IMR-90 (cell line): Measurements from ENCODE around the gene MAP2K2. TPM values are rescaled to one million over a fixed set of nuclear protein-coding genes. Genes with fewer than 3 reads are reported as not detected.

Source experiments
- ATAC-seq: fragments of 200-7000 bp; cut with Tn5 transposase; 2 replicates; pipeline ENCODE4 v1.9.1; 2020; ENCODE audit warnings: low read depth, mild to moderate bottlenecking, moderate library complexity
- BruUV-seq: library from RNA; stranded (reverse); fragments of 400-500 nt; replicated peaks from 2 replicates; lab custom pipeline; 2021; lab: Mats Ljungman, UMichigan
- CTCF ChIA-PET: fragments of 300-600 bp; formaldehyde crosslinking; extraction: SDS; loops from one replicate; lab custom pipeline; 2021; ENCODE audit warnings: antibody characterized with exemption; lab: Yijun Ruan, JAX
- POLR2A ChIA-PET: fragments of 300-600 bp; sonication (Branson Sonifier 250); formaldehyde crosslinking; loops from one replicate; lab custom pipeline; 2022; ENCODE audit warnings: antibody characterized with exemption; ENCODE audit not compliant: unreplicated experiment; lab: Charles Lee
- DNase-seq: peaks from one replicate; pipeline ENCODE4 v3.0.0; 2013
- H2AFZ ChIP-seq: replicated peaks from 2 replicates; pipeline ENCODE3; 2013; ENCODE audit warnings: low read length, mild to moderate bottlenecking; ENCODE audit not compliant: poor library complexity
- H2AK5ac ChIP-seq: 2 replicates; pipeline ENCODE4 v1.6.1; 2013; ENCODE audit warnings: low read depth, low read length, inconsistent platforms
- H2AK9ac ChIP-seq: replicated peaks from 2 replicates; pipeline ENCODE3; 2013; ENCODE audit warnings: mild to moderate bottlenecking, low read depth, low read length, moderate library complexity; ENCODE audit not compliant: poor library complexity
- H2BK120ac ChIP-seq: 2 replicates; pipeline ENCODE4 v1.6.1; 2013; ENCODE audit warnings: low read depth, low read length, inconsistent platforms
- H2BK15ac ChIP-seq: 3 replicates; pipeline ENCODE4 v1.6.1; 2013; ENCODE audit warnings: low read depth, low read length, inconsistent platforms
- H2BK20ac ChIP-seq: 2 replicates; pipeline ENCODE4 v1.6.1; 2013; ENCODE audit warnings: low read depth, mild to moderate bottlenecking, inconsistent platforms, low read length, moderate library complexity
- H2BK5ac ChIP-seq: 2 replicates; pipeline ENCODE4 v1.6.1; 2013; ENCODE audit warnings: mild to moderate bottlenecking, low read depth, low read length, inconsistent platforms; ENCODE audit not compliant: poor library complexity, severe bottlenecking
- H3K14ac ChIP-seq: replicated peaks from 2 replicates; pipeline ENCODE4 v1.6.1; 2013; ENCODE audit warnings: low read depth, low read length, inconsistent platforms
- H3K18ac ChIP-seq: 2 replicates; pipeline ENCODE4 v1.6.1; 2013; ENCODE audit warnings: low read depth, low read length, control low read depth
- H3K23ac ChIP-seq: 2 replicates; pipeline ENCODE4 v1.6.1; 2013; ENCODE audit warnings: low read depth, low read length, inconsistent platforms
- H3K27ac ChIP-seq: 2 replicates; pipeline ENCODE4 v1.5.1; 2013; ENCODE audit warnings: mild to moderate bottlenecking, control low read depth, low read length; ENCODE audit not compliant: insufficient read depth
- H3K27me3 ChIP-seq: 2 replicates; pipeline ENCODE4 v1.6.1; 2013; ENCODE audit warnings: low read length; ENCODE audit not compliant: control insufficient read depth, insufficient read depth
- H3K36me3 ChIP-seq: 2 replicates; pipeline ENCODE4 v1.6.1; 2013; ENCODE audit warnings: low read length, mixed read lengths; ENCODE audit not compliant: control insufficient read depth, insufficient read depth
- H3K4ac ChIP-seq: 2 replicates; pipeline ENCODE4 v1.6.1; 2013; ENCODE audit warnings: low read depth, low read length, inconsistent platforms
- H3K4me1 ChIP-seq: 2 replicates; pipeline ENCODE4 v1.6.1; 2013; ENCODE audit warnings: low read length, mixed read lengths; ENCODE audit not compliant: control insufficient read depth, insufficient read depth
- H3K4me2 ChIP-seq: 2 replicates; pipeline ENCODE4 v1.6.1; 2013; ENCODE audit warnings: low read depth, mild to moderate bottlenecking, control low read depth, low read length, moderate library complexity
- H3K4me3 ChIP-seq: 2 replicates; pipeline ENCODE4 v1.5.1; 2013; ENCODE audit warnings: low read depth, mild to moderate bottlenecking, control low read depth, low read length, moderate library complexity; ENCODE audit not compliant: insufficient read depth
- H3K56ac ChIP-seq: 2 replicates; pipeline ENCODE4 v1.6.1; 2013; ENCODE audit warnings: low read length, inconsistent platforms; ENCODE audit not compliant: insufficient read depth; ENCODE audit errors: extremely low read depth
- H3K79me1 ChIP-seq, 2 experiments: 2 replicates each; pipeline ENCODE4 v1.6.1; 2013; ENCODE audit warnings: low read length in 2 of 2, inconsistent platforms in 1 of 2, low read depth in 1 of 2
- H3K9ac ChIP-seq: 2 replicates; pipeline ENCODE4 v1.6.1; 2013; ENCODE audit warnings: low read depth, low read length, control low read depth
- H3K9me1 ChIP-seq: 2 replicates; pipeline ENCODE4 v1.6.1; 2013; ENCODE audit warnings: low read length, inconsistent platforms; ENCODE audit not compliant: insufficient read depth
- H3K9me3 ChIP-seq: 2 replicates; pipeline ENCODE4 v1.6.1; 2013; ENCODE audit warnings: low read length; ENCODE audit not compliant: control insufficient read depth, insufficient read depth
- H4K20me1 ChIP-seq: 2 replicates; pipeline ENCODE4 v1.6.1; 2013; ENCODE audit warnings: low read length, inconsistent platforms; ENCODE audit not compliant: insufficient read depth
- H4K5ac ChIP-seq: 2 replicates; pipeline ENCODE4 v1.6.1; 2013; ENCODE audit warnings: mild to moderate bottlenecking, low read depth, low read length, control low read depth
- H4K8ac ChIP-seq, 2 experiments: 2 replicates each; pipeline ENCODE4 v1.6.1; 2013; ENCODE audit warnings: low read depth in 2 of 2, low read length in 2 of 2, control low read depth in 1 of 2, inconsistent platforms in 1 of 2
- H4K91ac ChIP-seq: 2 replicates; pipeline ENCODE4 v1.6.1; 2013; ENCODE audit warnings: low read depth, low read length, inconsistent platforms; ENCODE audit not compliant: insufficient read depth
- MAFK ChIP-seq: IDR thresholded peaks from 2 replicates; pipeline ENCODE4 v1.6.1; 2012; ENCODE audit warnings: low read depth, low read length, improper control_type of control experiment
- RFX5 ChIP-seq: IDR thresholded peaks from 2 replicates; pipeline ENCODE4 v1.8.0; 2012; ENCODE audit warnings: low read depth, mild to moderate bottlenecking, low read length, moderate library complexity
- WGBS, 2 experiments: methylation state at CpG; one replicate each; pipeline versions ENCODE4 v1.1.5 to v1.1.7; 2013; ENCODE audit warnings: missing lambda C conversion rate in 2 of 2; ENCODE audit not compliant: insufficient read length in 1 of 2; ENCODE audit errors: extremely low coverage in 2 of 2; 5-methylcytosine and 5-hydroxymethylcytosine counted together
- dilution Hi-C: fragments of 300-500 bp; cut with HindIII; formaldehyde crosslinking; loops from one replicate; pipeline ENCODE4 v1.14.3; 2018; ENCODE audit warnings: low sequenced_read_pairs; ENCODE audit not compliant: unreplicated experiment
- in situ Hi-C: fragments of 300-500 bp; cut with MboI; formaldehyde crosslinking; loops from 3 replicates; pipeline ENCODE4 v1.14.3; 2019; ENCODE audit warnings: low sequenced_read_pairs, inconsistent platforms, mixed read lengths
- intact Hi-C: fragments of 100-400 bp; cut with micrococcal nuclease; formaldehyde crosslinking; loops from 2 replicates; pipeline ENCODE4 v1.10.0; 2022
- polyA plus RNA-seq, 3 experiments: library from polyadenylated mRNA; depleted of rRNA; stranded (reverse); fragments of >200 nt; gene quantifications; 2 replicates each; pipeline ENCODE4 v1.2.3, GENCODE V29; 2012; ENCODE audit warnings: low replicate concordance in 1 of 3
- total RNA-seq: library from RNA; depleted of rRNA; stranded (reverse); fragments of >200 nt; gene quantifications from 2 replicates; pipeline ENCODE4 v1.2.3, GENCODE V29; 2012

MAP2K2 gene
- total and polyA plus RNA-seq, 2 of the 4 experiments (the other 2 are of a cell fraction), result 115 to 151 TPM

DNA sequence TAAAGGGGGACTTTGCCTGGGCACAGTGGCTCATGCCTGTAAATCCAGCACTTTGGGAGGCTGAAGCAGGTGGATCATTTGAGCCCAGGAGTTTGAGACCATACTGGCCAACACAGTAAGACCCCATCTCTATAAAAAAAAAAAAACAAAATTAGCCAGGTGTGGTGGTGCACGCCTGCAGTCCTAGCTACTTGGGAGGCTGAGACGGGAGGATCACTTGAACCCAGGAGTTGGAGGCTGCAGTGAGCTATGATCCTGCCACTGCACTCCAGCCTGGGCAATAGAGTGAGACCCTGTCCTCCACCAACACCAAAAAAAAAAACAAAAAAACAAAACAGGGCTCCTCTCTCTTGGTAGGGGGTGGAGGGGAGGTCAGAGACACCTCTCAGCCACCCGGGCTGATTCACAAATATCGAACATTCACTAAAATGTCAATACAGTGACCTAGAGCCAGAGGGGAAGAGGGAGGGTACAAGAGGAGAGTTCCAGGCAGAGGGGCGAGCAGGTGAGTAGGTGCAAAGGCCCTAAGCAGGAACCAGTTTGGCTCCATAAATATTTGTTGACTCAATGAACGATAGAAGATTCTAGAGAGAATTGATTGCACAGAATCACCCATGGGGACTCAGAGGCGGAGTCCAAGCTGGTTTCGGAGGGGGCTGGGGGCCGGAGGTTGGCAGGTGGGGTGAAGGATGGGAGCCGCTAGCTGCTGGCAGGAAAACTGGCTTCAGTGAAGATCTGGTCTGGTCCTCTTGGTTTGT lies 28.5 kb upstream of the MAP2K2 start:
- DNase-seq (no peak), ATAC-seq (no peak)
- H4K91ac ChIP-seq, result no peak overlapping the region
- no peak overlapping the region for H3K4ac ChIP-seq
- H3K9me3 ChIP-seq, result no peaks in the 10 kb centered on the region
- no peak overlapping the region for H3K4me2 ChIP-seq
- H2BK15ac ChIP-seq, result no peak overlapping the region
- no peak overlapping the region for H3K14ac ChIP-seq
- POLR2A ChIA-PET, result no interaction called here
- H2AK5ac ChIP-seq, result no peak overlapping the region
- in situ Hi-C loops (no loop called here), intact Hi-C loops (no loop called here), dilution Hi-C loops (no loop called here)
- H3K36me3 ChIP-seq, result no peaks in the 10 kb centered on the region
- H2BK20ac ChIP-seq, result no peak overlapping the region
- no peak overlapping the region for H3K4me3 ChIP-seq
- H3K23ac ChIP-seq, result no peak overlapping the region
- TF ChIP-seq RFX5, result no peak
- TF ChIP-seq MAFK, result no peak
- CTCF ChIA-PET, result interaction anchor here (1.1 kb wide), 1 partner anchor 12 kb away, joined by 5 read pairs; no protein-coding TSS in a partner anchor
- H3K27ac ChIP-seq, result no peak overlapping the region
- no peak overlapping the region for H2AFZ ChIP-seq
- BruUV-seq, result no TSS peak
- no peak overlapping the region for H3K18ac ChIP-seq
- no peak overlapping the region for H2BK5ac ChIP-seq
- H3K9ac ChIP-seq, result no peak overlapping the region
- H4K20me1 ChIP-seq, result no peaks in the 10 kb centered on the region; the same call in 1 of the 2 replicates
- H2AK9ac ChIP-seq, result no peak overlapping the region
- no peaks in the 10 kb centered on the region for H3K9me1 ChIP-seq
- no peak overlapping the region for H4K5ac ChIP-seq
- no peak overlapping the region for H4K8ac ChIP-seq
- no peaks in the 10 kb centered on the region for H3K4me1 ChIP-seq
- WGBS, 2 experiments, result 68% methylated on average over 3 of the region's 10 CpGs; no CpG with 5 or more reads in 1 of the 2 experiments
- H2BK120ac ChIP-seq, result no peak overlapping the region
- H3K27me3 ChIP-seq, result peaks cover 25% of the 10 kb centered on the region
- no peaks in the 10 kb centered on the region for H3K79me1 ChIP-seq
- no peak overlapping the region for H3K56ac ChIP-seq
